BJ (cell line): ENCODE measurements around the gene C10orf53. TPM values are rescaled to one million over a fixed set of nuclear protein-coding genes. Genes with fewer than 3 reads are reported as not detected.

Experiments
- CTCF ChIA-PET: fragments of 350-600 bp; formaldehyde crosslinking; extraction: SDS; loops from one replicate; lab custom pipeline; 2021; ENCODE audit warnings: antibody characterized with exemption, inconsistent platforms; lab: Yijun Ruan, JAX
- POLR2A ChIA-PET: fragments of 300-600 bp; sonication (Branson Sonifier 250); formaldehyde crosslinking; extraction: SDS; loops from one replicate; lab custom pipeline; 2021; ENCODE audit warnings: antibody characterized with exemption; lab: Charles Lee
- DNase-seq: peaks from one replicate; pipeline ENCODE4 v3.0.0-alpha.2; 2011; ENCODE audit warnings: low read depth
- H3K27me3 ChIP-seq: 2 replicates; pipeline ENCODE4 v1.6.0; 2011; ENCODE audit warnings: low read length; ENCODE audit not compliant: control insufficient read depth, insufficient read depth
- H3K36me3 ChIP-seq: 2 replicates; pipeline ENCODE4 v1.5.1; 2011; ENCODE audit warnings: low read length; ENCODE audit not compliant: control insufficient read depth, insufficient read depth
- H3K4me3 ChIP-seq: 2 replicates; pipeline ENCODE4 v1.5.1; 2011; ENCODE audit warnings: low read depth, mild to moderate bottlenecking, control low read depth, low read length
- CTCF ChIP-seq: IDR thresholded peaks from 2 replicates; pipeline ENCODE4 v1.5.1; 2011; ENCODE audit warnings: low read depth, mild to moderate bottlenecking, control low read depth, inconsistent platforms, low read length, moderate library complexity; ENCODE audit not compliant: insufficient read depth
- polyA plus RNA-seq: library from polyadenylated mRNA; depleted of rRNA; stranded (reverse); fragments of >200 nt; gene quantifications from 2 replicates; pipeline ENCODE4 v1.2.3, GENCODE V29; 2011

The C10orf53 gene
- polyA plus RNA-seq, 1 experiment, result not detected

GRCh38 chr10:49690698-49691356 is 11.4 kb downstream of the C10orf53 start:
- no peaks in the 10 kb centered on the region for H3K36me3 ChIP-seq
- POLR2A ChIA-PET, result no interaction called here
- DNase-seq, result no peak
- H3K4me3 ChIP-seq, result no peak overlapping the region
- H3K27me3 ChIP-seq, result peaks cover 22% of the 10 kb centered on the region
- TF ChIP-seq CTCF, result no peak
- CTCF ChIA-PET, result interaction anchor here (0.9 kb wide), 1 partner anchor 98 kb away, joined by 4 read pairs; no protein-coding TSS in a partner anchor

- DNase-seq, result no peak
- no peak overlapping the region for H3K4me3 ChIP-seq
- POLR2A ChIA-PET, result no interaction called here
- no peaks in the 10 kb centered on the region for H3K36me3 ChIP-seq
- no peak for TF ChIP-seq CTCF
- CTCF ChIA-PET, result interaction anchor here (0.9 kb wide), 1 partner anchor 99 kb away, joined by 4 read pairs; no protein-coding TSS in a partner anchor
- peaks cover 25% of the 10 kb centered on the region for H3K27me3 ChIP-seq
These were observed 12.1 kb downstream of the C10orf53 start for GRCh38 chr10:49691588-49691987.

- no peak for DNase-seq
- POLR2A ChIA-PET, result no interaction called here
- CTCF ChIA-PET, result interaction anchor here (0.7 kb wide), 1 partner anchor 402 kb away, joined by 3 read pairs; no protein-coding TSS in a partner anchor
- Histone ChIP-seq H3K36me3 (no peaks in the 10 kb centered on the region), H3K4me3 (no peak overlapping the region), H3K27me3 (peaks cover 20% of the 10 kb centered on the region)
- TF ChIP-seq CTCF, result no peak
These were observed 15.0 kb downstream of the C10orf53 start for GRCh38 chr10:49694466-49694865.

- ChIA-PET CTCF (no interaction called here), POLR2A (no interaction called here)
- Histone ChIP-seq H3K36me3 (no peaks in the 10 kb centered on the region), H3K27me3 (peaks cover 15% of the 10 kb centered on the region), H3K4me3 (no peak overlapping the region)
- no peak for DNase-seq
- TF ChIP-seq CTCF, result no peak
These were observed 16.9 kb downstream of the C10orf53 start for GRCh38 chr10:49696311-49696710.

GRCh38 chr10:49698679-49699078 is 19.2 kb downstream of the C10orf53 start:
- Histone ChIP-seq H3K4me3 (no peak overlapping the region), H3K36me3 (no peaks in the 10 kb centered on the region), H3K27me3 (peaks cover 13% of the 10 kb centered on the region; the same call in 1 of the 2 replicates)
- no peak for DNase-seq
- ChIA-PET POLR2A (no interaction called here), CTCF (interaction anchor here (0.6 to 0.7 kb wide), 2 partner anchors 30 to 610 kb away, joined by 3 read pairs; no protein-coding TSS in a partner anchor)
- no peak for TF ChIP-seq CTCF
